ENCODE measurements around the gene NFILZ. TPM values are rescaled to one million over a fixed set of nuclear protein-coding genes. Genes with fewer than 3 reads are reported as not detected.

Gene NFILZ
- total RNA-seq, 1 donor from 2014 or later: not detected

DNA sequence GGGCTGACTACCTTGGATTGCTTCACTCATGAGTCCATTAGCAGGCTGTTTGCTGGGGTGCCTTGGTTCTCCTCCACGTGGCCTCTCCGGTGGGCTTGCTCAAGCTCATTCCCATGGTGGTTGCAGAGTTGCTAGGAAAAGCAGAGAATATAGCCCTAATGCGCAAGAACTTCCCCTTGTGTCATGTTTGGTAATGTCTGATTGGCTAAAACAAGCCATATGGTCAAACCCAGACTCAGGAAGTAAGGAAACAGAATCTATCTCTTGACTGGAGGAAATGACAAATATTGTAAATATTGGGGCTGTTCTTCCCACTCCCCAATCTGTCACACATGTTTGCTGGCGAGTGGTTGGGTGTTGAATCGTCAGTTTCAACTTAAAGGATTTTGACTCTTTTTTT lies 12.1 kb downstream of the NFILZ start:
- no peak for ATAC-seq

DNA sequence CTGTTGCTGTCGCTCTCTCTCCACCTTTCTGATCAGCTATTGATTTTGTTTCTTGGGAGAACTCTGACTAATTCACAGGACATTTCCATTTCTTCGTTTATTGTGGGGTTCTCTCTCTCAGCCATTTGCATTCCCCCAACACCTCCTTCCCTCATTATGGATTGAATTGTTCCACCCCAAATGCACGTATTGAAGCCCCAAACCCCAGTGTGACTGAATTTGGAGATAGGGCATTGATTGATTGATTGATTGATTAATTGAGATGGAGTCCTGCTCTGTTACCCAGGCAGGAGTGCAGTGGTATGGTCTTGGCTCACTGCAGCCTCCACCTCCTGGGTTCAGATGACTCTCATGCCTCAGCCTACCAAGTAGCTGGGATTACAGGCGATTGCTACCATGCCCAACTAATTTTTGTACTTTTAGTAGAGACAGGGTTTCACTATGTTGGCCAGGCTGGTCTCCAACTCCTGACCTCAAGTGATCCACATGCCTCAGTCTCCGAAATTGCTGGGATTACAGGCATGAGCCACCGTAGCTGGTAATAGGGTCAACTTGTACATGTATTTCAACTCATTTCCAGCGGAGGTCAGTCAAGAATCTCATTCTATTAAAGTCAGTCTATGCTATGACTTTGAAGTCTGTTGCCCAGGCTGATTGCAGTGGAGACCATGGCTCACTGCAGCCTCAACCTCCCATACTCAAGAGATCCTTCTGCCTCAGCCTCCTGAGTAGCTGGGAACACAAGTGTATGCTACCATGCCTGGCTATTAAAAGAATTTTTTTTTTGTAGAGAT lies 13.6 kb downstream of the NFILZ start:
- no peak for ATAC-seq

DNA sequence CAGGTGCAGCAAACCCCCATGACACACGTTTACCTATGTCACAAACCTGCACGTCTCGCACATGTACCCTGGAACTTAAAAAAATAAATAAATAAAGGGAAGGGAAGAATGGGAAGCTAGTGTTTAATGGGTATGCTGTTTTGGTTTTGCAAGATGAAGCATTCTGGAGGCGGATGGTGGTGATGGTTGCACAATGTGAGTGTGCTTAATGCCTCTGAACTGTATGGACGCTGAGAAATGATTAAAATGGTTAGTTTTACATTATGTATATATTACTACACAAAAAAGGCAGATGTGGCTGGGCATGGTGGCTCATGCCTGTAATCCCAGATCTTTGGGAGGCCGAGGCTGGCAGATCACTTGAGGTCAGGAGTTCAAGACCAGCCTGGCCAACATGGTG lies 17.8 kb downstream of the NFILZ start:
- ATAC-seq: no peak

DNA sequence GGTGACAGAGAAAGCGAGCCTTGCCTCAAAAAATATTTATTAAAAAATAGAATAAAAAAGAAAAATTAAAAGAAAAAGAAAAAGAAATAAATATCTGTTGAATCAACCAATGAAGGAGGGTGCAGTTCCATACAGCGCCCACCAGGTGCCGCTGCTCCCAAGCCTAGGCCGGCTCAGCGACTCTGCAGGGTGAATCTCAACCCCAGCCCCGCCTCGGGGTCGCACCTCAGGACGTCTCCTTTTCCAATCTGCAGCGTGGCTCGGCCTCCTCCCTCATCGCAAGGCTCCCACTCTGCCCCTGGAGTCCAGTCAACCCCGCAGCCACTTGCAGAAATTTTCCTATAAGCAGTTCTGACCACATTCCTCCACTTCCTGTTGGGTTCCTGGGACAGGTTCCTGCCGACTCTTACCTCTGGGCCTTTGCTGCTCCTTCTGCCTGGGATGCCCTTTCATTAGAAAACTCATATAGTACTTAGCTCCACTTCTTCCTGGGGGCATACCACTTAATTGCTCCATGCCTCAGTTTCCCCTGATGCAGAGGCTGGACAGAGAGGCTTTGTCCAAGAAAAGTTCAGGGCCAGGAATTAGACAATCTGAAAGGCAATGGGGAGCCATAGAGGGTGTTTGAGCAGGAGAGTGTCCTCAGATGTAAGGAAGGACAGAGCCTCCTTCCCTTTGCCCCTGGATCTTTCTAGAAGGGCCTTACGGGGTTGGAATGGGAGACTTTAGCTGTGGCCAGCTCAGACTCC lies 24.3 kb downstream of the NFILZ start:
- ATAC-seq: peak; percentile 78

DNA sequence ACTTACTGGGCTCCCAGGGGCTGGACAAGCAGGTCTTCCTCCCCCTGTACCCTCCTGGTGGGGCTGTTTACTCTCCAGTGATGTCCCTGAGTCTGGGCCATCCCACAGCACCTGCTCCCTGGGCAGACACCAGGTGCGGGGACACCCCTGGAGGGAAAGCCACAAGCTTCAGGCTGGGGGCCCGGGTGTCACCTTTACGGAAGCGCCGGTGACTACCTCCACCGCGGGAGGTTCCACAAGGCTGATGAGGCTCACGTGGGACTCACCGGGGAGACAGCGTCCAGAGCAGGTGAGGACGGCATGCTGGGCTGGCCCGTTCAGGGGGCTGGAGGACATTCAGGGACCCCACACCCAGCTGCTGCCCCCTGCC lies 24.9 kb downstream of the NFILZ start:
- peak; percentile 26 for ATAC-seq

DNA sequence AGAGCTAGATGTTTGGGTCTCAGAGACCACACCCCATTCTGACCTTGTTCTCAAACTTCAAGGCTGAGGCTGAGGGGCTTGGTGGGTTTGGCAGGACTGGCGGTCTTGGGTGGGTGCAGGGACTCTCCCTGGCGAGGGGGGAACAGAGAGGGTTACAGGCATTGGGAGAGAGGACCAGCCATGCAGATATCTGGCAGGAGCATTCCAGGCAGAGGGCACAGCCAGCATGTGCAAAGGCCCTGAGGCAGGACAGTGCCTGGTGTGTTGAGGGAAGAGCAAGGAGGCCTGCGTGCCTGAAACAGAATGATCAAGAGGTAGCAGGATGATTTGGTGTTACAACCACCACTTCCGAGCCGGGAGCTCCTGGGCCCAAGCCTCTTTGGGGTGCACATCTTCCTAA lies 27.4 kb downstream of the NFILZ start:
- no peak for ATAC-seq

DNA sequence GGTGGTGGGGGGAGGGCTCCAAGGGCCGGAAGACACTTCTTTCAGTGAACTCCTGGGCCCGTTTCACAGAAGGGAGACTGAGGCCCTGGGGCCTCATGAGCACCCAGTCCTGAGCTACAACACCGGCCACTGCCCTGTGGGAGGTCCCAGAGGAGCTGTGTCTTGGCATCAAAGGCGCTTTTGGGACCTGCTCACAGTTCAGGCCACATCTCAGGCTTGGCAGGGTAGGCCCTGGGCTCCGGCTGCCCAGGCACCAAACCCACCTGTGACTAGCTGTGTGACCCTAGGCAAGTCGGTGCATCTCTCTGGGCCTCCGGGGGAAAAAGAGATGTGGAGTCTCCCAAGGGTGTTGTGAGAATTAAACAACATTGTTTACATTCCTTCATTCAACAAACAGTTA lies 29.5 kb downstream of the NFILZ start:
- no peak for ATAC-seq

DNA sequence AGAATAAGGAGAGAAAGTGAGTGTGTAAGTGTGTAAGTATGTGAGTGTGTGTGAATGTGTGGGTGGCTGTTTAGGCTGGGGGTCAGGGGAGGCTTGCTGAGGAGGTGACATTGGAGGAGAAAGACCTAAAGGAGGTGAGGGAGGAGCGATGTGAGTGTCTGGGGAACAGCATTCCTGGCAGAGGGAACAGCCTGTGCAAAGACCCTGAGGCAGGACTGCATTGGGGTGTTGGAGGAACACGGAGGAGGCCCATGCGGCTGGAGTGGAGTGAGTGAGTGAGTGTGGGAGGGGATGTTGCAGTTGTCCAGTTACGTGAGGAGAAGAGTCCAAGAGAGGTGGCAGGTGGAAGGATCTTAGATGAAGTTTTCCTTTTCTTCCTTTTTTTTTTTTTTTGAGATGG lies 31.8 kb downstream of the NFILZ start:
- no peak for ATAC-seq

DNA sequence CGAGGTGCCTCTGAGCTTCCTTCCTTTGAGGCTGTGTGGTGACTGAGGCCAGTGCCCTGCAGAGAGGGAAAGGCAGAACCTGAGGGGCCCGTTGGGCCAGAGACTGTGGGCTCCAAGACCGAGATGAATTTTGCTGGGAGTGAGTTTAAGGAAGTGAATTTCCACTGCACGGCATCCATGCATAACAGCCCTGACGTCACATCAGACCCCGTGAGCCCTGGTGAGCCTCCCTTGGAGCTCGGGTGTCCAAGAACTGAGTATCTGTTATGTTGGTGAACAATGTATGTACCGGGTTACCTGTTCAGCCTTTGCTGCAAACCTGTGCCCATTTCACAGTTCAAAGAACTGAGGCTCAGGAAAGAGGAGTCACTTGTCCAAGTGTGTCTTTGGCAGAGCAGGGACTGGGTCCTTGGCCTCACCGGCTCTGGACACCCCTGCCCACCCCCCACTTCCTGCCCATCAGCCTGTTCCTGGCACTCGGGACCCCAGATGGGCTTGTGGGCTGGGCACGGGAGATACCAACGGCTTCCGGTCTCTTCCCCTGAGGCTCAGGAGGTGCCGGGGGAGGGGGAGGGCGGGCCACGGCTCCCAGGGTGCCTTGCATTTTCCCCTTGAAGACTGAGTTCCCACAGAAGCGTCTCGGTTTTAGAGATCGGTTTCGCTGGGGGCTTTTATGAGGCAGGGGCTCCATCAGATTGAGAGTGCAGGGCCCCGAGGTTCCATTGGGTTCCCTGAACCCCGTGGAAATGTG lies 33.7 kb downstream of the NFILZ start:
- ATAC-seq: no peak

DNA sequence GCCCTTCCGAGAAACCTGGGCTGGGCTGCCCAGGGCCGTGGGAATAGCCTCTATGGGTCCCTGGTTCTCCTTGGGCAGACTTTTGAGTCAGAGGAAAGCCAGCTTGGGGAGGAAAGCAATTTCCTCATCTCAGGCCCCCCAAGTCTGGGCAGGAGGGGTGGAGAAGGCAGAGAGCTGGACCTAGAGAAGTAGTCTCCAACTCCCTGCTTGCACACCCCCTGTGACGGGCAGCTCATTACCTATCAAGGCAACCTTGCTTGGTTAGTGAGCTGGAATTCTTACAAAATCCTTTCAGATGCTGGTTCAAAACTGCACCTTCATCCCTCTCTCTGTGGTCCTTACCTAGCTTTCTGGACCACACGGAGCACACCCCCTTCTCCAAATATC lies 34.2 kb downstream of the NFILZ start:
- no peak for ATAC-seq

DNA sequence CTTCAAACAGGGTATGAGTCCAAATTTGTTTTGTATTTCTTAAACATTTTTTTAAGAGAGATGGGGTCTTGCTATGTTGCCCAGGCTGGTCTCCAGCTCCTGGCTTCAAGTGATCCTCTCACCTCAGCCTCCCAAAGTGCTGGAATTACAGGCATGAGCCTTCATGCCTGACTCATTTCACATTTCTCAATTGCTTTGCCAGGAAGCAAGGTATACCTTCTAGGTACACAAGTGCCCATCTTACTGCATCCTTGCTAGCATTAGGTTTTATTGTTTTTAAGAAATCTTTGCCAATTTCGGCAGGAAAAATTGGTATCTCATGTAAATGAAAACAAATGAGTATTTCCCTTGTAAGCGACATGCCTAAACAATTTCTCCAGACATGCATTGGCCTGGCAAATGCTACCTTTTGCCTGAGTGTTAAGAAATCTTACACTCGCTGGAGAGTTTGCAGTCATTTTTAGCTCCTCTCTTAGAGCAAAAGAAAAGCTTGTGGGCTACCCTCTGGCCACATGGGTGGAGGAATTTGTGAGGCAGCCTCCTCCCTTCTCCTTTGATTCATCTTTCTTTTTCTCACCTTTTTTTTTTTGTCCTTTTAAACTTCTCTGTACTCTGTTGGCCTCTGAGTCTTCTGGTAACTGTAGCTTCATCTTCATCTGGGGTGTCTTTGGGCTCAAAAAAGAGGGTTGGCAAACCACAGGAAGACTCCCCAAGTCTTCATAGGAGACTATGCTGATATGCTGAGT lies 35.2 kb downstream of the NFILZ start:
- no peak for ATAC-seq

DNA sequence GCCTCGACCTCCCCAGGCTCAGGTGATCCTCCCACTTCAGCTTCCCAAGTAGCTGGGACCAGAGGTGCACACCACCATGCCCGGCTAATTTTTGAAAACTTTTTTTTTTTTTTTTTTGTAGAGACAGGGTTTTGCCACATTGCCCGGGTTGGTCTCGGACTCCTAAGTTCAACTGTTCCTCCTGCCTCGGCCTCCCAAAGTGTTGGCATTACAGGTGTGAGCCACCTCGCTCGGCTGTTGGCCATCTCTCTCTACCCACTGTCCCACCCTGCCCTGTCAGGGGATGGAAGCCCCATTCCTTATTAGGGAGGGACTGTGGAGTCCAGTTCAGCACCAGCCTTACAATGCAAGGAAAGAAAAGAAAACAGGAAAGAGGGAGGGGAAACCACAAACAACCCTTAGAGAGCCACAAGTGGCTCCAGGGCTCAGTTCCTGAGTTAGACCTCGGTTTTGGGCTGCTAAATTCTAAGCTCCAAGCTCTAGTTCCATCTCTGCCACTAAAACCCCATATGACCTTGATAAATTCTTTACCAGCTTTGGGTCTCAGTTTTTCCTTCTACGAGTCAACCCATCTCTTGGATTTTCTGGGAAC lies 36.5 kb downstream of the NFILZ start:
- no peak for ATAC-seq

DNA sequence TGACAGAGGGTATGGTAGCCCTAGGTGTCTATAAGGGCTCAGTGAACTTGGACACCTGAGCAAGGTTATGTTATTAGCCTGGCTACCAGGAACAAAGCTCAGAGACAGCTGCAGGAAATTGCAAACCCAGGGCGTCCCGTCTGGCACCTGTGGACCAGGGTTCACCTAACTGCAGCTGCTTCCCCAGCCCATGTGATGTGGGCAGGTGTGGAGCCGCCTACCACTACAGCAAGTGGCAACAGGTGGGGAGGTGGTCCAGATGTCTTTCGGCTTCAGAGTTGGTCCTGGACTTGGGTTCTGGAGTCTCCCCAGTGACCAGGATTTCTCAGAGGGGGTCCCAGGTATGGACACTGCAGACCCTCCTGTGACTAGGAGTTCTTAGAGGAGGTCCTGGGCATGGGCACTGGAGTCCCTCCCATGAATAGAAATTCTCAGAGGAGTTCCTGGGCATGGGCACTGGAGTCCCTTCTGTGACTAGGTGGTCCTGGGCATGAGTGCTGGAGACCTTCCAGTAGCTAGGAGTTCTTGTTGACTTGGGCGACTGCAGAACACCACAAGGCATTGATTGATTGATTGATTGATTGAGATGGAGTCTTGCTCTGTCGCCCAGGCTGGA lies 43.0 kb downstream of the NFILZ start:
- no peak for ATAC-seq

DNA sequence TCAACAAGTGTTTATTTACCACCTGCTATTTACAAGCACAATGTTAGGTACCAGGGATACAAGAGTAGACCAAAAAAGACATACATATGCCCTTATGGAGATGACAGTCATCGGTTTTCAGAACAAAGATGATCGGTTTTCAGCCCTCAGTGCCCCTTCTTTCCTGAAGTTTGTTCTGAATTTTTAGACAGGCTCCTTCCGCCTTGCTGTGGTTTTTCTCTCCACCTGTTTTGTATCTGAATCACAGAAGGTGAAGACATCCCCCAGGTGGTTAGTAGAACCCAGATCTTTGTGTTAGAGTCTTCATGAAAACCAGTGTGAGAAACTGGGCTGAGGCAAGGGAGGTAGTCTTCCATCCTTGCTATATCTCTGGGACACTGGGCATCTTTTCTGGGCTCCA lies 44.6 kb downstream of the NFILZ start:
- ATAC-seq: no peak

DNA sequence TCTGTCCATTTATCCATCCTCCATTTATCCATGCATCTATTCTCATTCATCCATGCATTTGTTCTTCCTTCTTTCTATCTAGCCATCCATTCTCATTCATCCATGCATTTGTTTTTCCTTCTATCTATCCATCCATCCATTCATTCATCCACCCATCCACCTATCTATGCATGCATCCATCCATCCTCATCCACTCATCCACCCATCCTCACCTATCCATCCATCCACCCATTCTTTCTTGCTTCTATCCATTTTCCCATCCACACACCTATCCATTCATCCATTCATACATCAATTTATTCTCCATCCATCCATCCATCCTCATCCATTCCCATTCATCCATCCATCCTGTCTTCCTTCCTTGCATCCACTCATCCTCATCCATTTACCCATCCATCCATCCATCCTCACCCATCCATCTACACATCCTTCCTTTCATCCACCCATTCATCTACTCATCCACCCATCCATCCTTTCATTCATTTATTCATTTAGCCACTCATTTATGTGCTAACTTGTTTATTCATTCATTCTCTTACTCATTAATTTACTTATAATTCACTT lies 47.9 kb downstream of the NFILZ start:
- no peak for ATAC-seq

Other genes starting within 250 kb of the NFILZ start
- gene RAB11B, start 240.3 kb upstream of the NFILZ start, total RNA-seq: 52.4 TPM
- gene MARCHF2, start 217.3 kb upstream of the NFILZ start, total RNA-seq: 21.4 TPM
- gene HNRNPM, start 185.7 kb upstream of the NFILZ start, total RNA-seq: 107 TPM
- 0.76 TPM for gene PRAM1, start 128.0 kb upstream of the NFILZ start, total RNA-seq
- 13.3 TPM for gene ZNF414, start 116.5 kb upstream of the NFILZ start, total RNA-seq
- 3.8 TPM for gene MYO1F, start 53.2 kb upstream of the NFILZ start, total RNA-seq
- 1.9 TPM for gene ADAMTS10, start 19.9 kb upstream of the NFILZ start, total RNA-seq
- gene ACTL9, start 68.2 kb downstream of the NFILZ start, total RNA-seq: not detected
- not detected for gene OR2Z1, start 91.0 kb downstream of the NFILZ start, total RNA-seq
- gene ZNF558, start 201.7 kb downstream of the NFILZ start, total RNA-seq: 14.9 TPM
- gene MBD3L1, start 201.7 kb downstream of the NFILZ start, total RNA-seq: not detected